ENCODE data around the gene GATB.

GATB gene

GRCh38 chr4:151628001-151628608, 132.7 kb downstream of the GATB start:
- no peak overlapping the region for H3K4me3 ChIP-seq (ENCODE audit: low read depth, low read length)
- no peaks in the 10 kb centered on the region for H3K4me1 ChIP-seq (ENCODE audit: control insufficient read depth, insufficient read depth, low read length)
- no peak overlapping the region for H3K27ac ChIP-seq (ENCODE audit: low read depth, low read length)
- H3K36me3 ChIP-seq (ENCODE audit: control insufficient read depth, insufficient read depth, low read length): no peaks in the 10 kb centered on the region
- no peaks in the 10 kb centered on the region for H3K9me3 ChIP-seq (ENCODE audit: control insufficient read depth, insufficient read depth, low read depth, low read length)
- no peaks in the 10 kb centered on the region for H3K27me3 ChIP-seq (ENCODE audit: control insufficient read depth, insufficient read depth, low read length)
- no peak overlapping the region for H3K9ac ChIP-seq (ENCODE audit: low read length)

- H3K27ac ChIP-seq (ENCODE audit: low read depth, low read length): no peak overlapping the region
- H3K27me3 ChIP-seq (ENCODE audit: control insufficient read depth, insufficient read depth, low read length): no peaks in the 10 kb centered on the region
- no peaks in the 10 kb centered on the region for H3K4me1 ChIP-seq (ENCODE audit: control insufficient read depth, insufficient read depth, low read length)
- H3K4me3 ChIP-seq (ENCODE audit: low read depth, low read length): no peak overlapping the region
- no peak overlapping the region for H3K9ac ChIP-seq (ENCODE audit: low read length)
- no peaks in the 10 kb centered on the region for H3K9me3 ChIP-seq (ENCODE audit: control insufficient read depth, insufficient read depth, low read depth, low read length)
- no peaks in the 10 kb centered on the region for H3K36me3 ChIP-seq (ENCODE audit: control insufficient read depth, insufficient read depth, low read length)
Observed at GRCh38 chr4:151627491-151627890, 133.3 kb downstream of the GATB start.

GRCh38 chr4:151626751-151627150, 134.1 kb downstream of the GATB start:
- Histone ChIP-seq H3K9me3 (ENCODE audit: control insufficient read depth, insufficient read depth, low read depth, low read length) (no peaks in the 10 kb centered on the region), H3K4me1 (ENCODE audit: control insufficient read depth, insufficient read depth, low read length) (peaks cover 2% of the 10 kb centered on the region; the same call in 1 of the 2 replicates), H3K27ac (ENCODE audit: low read depth, low read length) (no peak overlapping the region), H3K36me3 (ENCODE audit: control insufficient read depth, insufficient read depth, low read length) (no peaks in the 10 kb centered on the region), H3K27me3 (ENCODE audit: control insufficient read depth, insufficient read depth, low read length) (no peaks in the 10 kb centered on the region), H3K4me3 (ENCODE audit: low read depth, low read length) (no peak overlapping the region), H3K9ac (ENCODE audit: low read length) (no peak overlapping the region)

GRCh38 chr4:151626228-151626627, 134.6 kb downstream of the GATB start:
- Histone ChIP-seq H3K4me3 (ENCODE audit: low read depth, low read length) (no peak overlapping the region), H3K9ac (ENCODE audit: low read length) (no peak overlapping the region), H3K27me3 (ENCODE audit: control insufficient read depth, insufficient read depth, low read length) (no peaks in the 10 kb centered on the region), H3K9me3 (ENCODE audit: control insufficient read depth, insufficient read depth, low read depth, low read length) (no peaks in the 10 kb centered on the region), H3K4me1 (ENCODE audit: control insufficient read depth, insufficient read depth, low read length) (peaks cover 3% of the 10 kb centered on the region; the same call in 1 of the 2 replicates), H3K36me3 (ENCODE audit: control insufficient read depth, insufficient read depth, low read length) (no peaks in the 10 kb centered on the region), H3K27ac (ENCODE audit: low read depth, low read length) (no peak overlapping the region)

- H3K4me1 ChIP-seq (ENCODE audit: control insufficient read depth, insufficient read depth, low read length): peaks cover 3% of the 10 kb centered on the region; the same call in 1 of the 2 replicates
- H3K9me3 ChIP-seq (ENCODE audit: control insufficient read depth, insufficient read depth, low read depth, low read length): no peaks in the 10 kb centered on the region
- H3K27me3 ChIP-seq (ENCODE audit: control insufficient read depth, insufficient read depth, low read length): no peaks in the 10 kb centered on the region
- H3K27ac ChIP-seq (ENCODE audit: low read depth, low read length): no peak overlapping the region
- no peak overlapping the region for H3K9ac ChIP-seq (ENCODE audit: low read length)
- H3K4me3 ChIP-seq (ENCODE audit: low read depth, low read length): no peak overlapping the region
- H3K36me3 ChIP-seq (ENCODE audit: control insufficient read depth, insufficient read depth, low read length): no peaks in the 10 kb centered on the region
Observed at GRCh38 chr4:151624626-151625565, 135.9 kb downstream of the GATB start.

All from HUES6 (cell line).